ENCODE data around the gene UQCRHL. TPM values are rescaled to one million over a fixed set of nuclear protein-coding genes. Genes with fewer than 3 reads are reported as not detected.

The UQCRHL gene
- total and polyA plus RNA-seq, 2 of the 4 experiments (the other 2 are of a cell fraction), result 1.4 to 2.4 TPM

DNA sequence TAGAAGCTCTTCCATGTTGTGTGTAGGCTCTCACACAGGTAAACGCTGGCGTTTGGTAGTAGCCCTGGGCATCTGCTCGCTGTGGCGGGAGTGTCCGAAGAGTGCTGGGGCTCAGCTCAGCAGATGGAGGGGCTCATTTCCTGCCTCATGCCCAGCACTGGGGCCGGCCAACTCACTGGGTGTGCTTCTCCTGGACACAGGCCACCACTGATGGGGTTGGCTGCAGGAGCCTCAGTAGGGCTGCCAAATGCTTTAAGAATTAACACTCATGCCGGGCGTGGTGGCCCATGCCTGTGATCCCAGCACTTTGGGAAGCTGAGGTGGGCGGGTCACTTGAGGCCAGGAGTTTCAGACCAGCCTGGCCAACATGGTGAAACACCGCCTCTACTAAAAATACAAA, 20.9 kb downstream of the UQCRHL start:
- H3K4me2 ChIP-seq (ENCODE audit: low read depth, low read length), result no peak overlapping the region
- H3K79me1 ChIP-seq (ENCODE audit: low read depth in 1 of 2, low read length in 2 of 2), result 0 out of 4 replicates have a peak, but pooled peaks cover 0 to 3% of the 10 kb centered on the region in 2 experiments
- POLR2A ChIA-PET (ENCODE audit: unreplicated experiment), result no interaction called here
- no peak overlapping the region for H2BK15ac ChIP-seq (ENCODE audit: low read depth, low read length)
- no peak overlapping the region for H3K56ac ChIP-seq (ENCODE audit: extremely low read depth, insufficient read depth, low read length)
- dilution Hi-C loops (cut with HindIII; ENCODE audit: low sequenced_read_pairs, unreplicated experiment), result no loop called here
- H3K9ac ChIP-seq (ENCODE audit: low read depth, low read length), result no peak overlapping the region
- in situ Hi-C loops (cut with MboI; ENCODE audit: low sequenced_read_pairs), result loop anchor here (25.0 kb wide), 1 partner anchor 401 kb away; no protein-coding TSS in a partner anchor
- H4K20me1 ChIP-seq (ENCODE audit: insufficient read depth, low read length), result peaks cover 3% of the 10 kb centered on the region
- no peak overlapping the region; the same call in 1 of the 2 replicates for H2AK5ac ChIP-seq (ENCODE audit: low read depth, low read length)
- H3K4ac ChIP-seq (ENCODE audit: low read depth, low read length), result no peak overlapping the region
- TF ChIP-seq FOS (IDR thresholded peaks at IDR 0.05; ENCODE audit: low read depth, low read length) (no peak), MAZ (IDR thresholded peaks at IDR 0.05; ENCODE audit: borderline replicate concordance, low read depth, low read length) (no peak), CHD1 (IDR thresholded peaks at IDR 0.05; ENCODE audit: low read depth, low read length) (no peak), RFX5 (IDR thresholded peaks at IDR 0.05; ENCODE audit: low read depth, low read length) (no peak), RCOR1 (IDR thresholded peaks at IDR 0.05; ENCODE audit: insufficient replicate concordance, low read length) (no peak), CEBPB (IDR thresholded peaks at IDR 0.05; ENCODE audit: low read depth, low read length) (no peak), POLR2A (IDR thresholded peaks at IDR 0.05; ENCODE audit: low read depth, low read length) (no peak), SMC3 (IDR thresholded peaks at IDR 0.05; ENCODE audit: low read depth, low read length) (no peak)
- TF ChIP-seq, protein P1, sequence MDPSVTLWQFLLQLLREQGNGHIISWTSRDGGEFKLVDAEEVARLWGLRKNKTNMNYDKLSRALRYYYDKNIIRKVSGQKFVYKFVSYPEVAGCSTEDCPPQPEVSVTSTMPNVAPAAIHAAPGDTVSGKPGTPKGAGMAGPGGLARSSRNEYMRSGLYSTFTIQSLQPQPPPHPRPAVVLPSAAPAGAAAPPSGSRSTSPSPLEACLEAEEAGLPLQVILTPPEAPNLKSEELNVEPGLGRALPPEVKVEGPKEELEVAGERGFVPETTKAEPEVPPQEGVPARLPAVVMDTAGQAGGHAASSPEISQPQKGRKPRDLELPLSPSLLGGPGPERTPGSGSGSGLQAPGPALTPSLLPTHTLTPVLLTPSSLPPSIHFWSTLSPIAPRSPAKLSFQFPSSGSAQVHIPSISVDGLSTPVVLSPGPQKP (IDR thresholded peaks at IDR 0.05; ENCODE audit: borderline replicate concordance, low read depth, low read length), result no peak
- TF ChIP-seq, protein P2, sequence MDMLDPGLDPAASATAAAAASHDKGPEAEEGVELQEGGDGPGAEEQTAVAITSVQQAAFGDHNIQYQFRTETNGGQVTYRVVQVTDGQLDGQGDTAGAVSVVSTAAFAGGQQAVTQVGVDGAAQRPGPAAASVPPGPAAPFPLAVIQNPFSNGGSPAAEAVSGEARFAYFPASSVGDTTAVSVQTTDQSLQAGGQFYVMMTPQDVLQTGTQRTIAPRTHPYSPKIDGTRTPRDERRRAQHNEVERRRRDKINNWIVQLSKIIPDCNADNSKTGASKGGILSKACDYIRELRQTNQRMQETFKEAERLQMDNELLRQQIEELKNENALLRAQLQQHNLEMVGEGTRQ (IDR thresholded peaks at IDR 0.05; ENCODE audit: low read depth, low read length), result no peak
- no peak overlapping the region for H3K23ac ChIP-seq (ENCODE audit: low read depth, low read length)
- no peaks in the 10 kb centered on the region for H3K9me3 ChIP-seq (ENCODE audit: control insufficient read depth, insufficient read depth, low read length)
- H4K91ac ChIP-seq (ENCODE audit: insufficient read depth, low read depth, low read length), result no peak overlapping the region; the same call in 1 of the 2 replicates
- H3K9me1 ChIP-seq (ENCODE audit: insufficient read depth, low read length), result peaks cover 5% of the 10 kb centered on the region
- no peak overlapping the region; a peak in 1 of 4 replicates for H4K8ac ChIP-seq (ENCODE audit: low read depth in 2 of 2, low read length in 2 of 2)
- H3K4me1 ChIP-seq (ENCODE audit: control insufficient read depth, insufficient read depth, low read length), result 0 out of 2 replicates have a peak, but pooled peaks cover 3% of the 10 kb centered on the region
- ATAC-seq (ENCODE audit: low read depth) (peak; percentile 31), DNase-seq (peak; percentile 18)
- H2BK120ac ChIP-seq (ENCODE audit: low read depth, low read length), result no peak overlapping the region
- CTCF ChIA-PET, result no interaction called here
- no peak overlapping the region for H3K4me3 ChIP-seq (ENCODE audit: insufficient read depth, low read depth, low read length)
- H3K18ac ChIP-seq (ENCODE audit: low read depth, low read length), result no peak overlapping the region
- H4K5ac ChIP-seq (ENCODE audit: low read depth, low read length), result no peak overlapping the region
- H2BK5ac ChIP-seq (ENCODE audit: low read depth, low read length, poor library complexity, severe bottlenecking), result no peak overlapping the region
- H3K14ac ChIP-seq (replicated peaks; ENCODE audit: low read depth, low read length), result 0 out of 2 replicates have a peak overlapping the region, but pooled peaks have one; percentile 27
- no peak overlapping the region for H2AFZ ChIP-seq (replicated peaks; ENCODE audit: low read length, poor library complexity)
- no peak overlapping the region for H2AK9ac ChIP-seq (replicated peaks; ENCODE audit: low read depth, low read length, poor library complexity)
- H2BK20ac ChIP-seq (ENCODE audit: low read depth, low read length), result no peak overlapping the region
- H3K27me3 ChIP-seq (ENCODE audit: control insufficient read depth, insufficient read depth, low read length), result no peaks in the 10 kb centered on the region
- no TSS peak for BruUV-seq (replicated peaks)
- peaks cover 30% of the 10 kb centered on the region for H3K36me3 ChIP-seq (ENCODE audit: control insufficient read depth, insufficient read depth, low read length)
- intact Hi-C loops (cut with micrococcal nuclease), result no loop called here
- H3K27ac ChIP-seq (ENCODE audit: insufficient read depth, low read length), result no peak overlapping the region
- WGBS, 2 experiments (ENCODE audit: extremely low coverage in 2 of 2, insufficient read length in 1 of 2), result 64% methylated on average over 7 of the region's 10 CpGs; no CpG with 5 or more reads in 1 of the 2 experiments

Measured in IMR-90 (cell line).